H9 (cell line): ENCODE results near the gene CAMK2G. TPM values are rescaled to one million over a fixed set of nuclear protein-coding genes. Genes with fewer than 3 reads are reported as not detected.

Experiments used
- DNase-seq: peaks from one replicate; pipeline ENCODE4 v3.0.0-alpha.2; 2017
- H2AFZ ChIP-seq: one replicate; pipeline ENCODE4 v1.6.1; 2013; ENCODE audit warnings: mild to moderate bottlenecking, low read length, control low read depth, moderate library complexity
- H2AK5ac ChIP-seq: 2 replicates; pipeline ENCODE4 v1.6.1; 2013; ENCODE audit warnings: low read length, control low read depth, mixed read lengths; ENCODE audit not compliant: insufficient read length
- H2BK120ac ChIP-seq: one replicate; pipeline ENCODE4 v1.6.1; 2013; ENCODE audit warnings: low read depth, mild to moderate bottlenecking, low read length, control low read depth, inconsistent platforms; ENCODE audit not compliant: poor library complexity, severe bottlenecking
- H2BK12ac ChIP-seq: 2 replicates; pipeline ENCODE4 v1.6.1; 2013; ENCODE audit warnings: low read length, control low read depth, mixed read lengths, low read depth; ENCODE audit not compliant: insufficient read length
- H2BK15ac ChIP-seq: 2 replicates; pipeline ENCODE4 v1.6.1; 2013; ENCODE audit warnings: low read depth, low read length, control low read depth
- H2BK20ac ChIP-seq: one replicate; pipeline ENCODE4 v1.6.1; 2013; ENCODE audit warnings: low read depth, mild to moderate bottlenecking, low read length, control low read depth, inconsistent platforms; ENCODE audit not compliant: poor library complexity, severe bottlenecking
- H2BK5ac ChIP-seq: 2 replicates; pipeline ENCODE4 v1.6.1; 2013; ENCODE audit warnings: low read length, control low read depth, mixed read lengths; ENCODE audit not compliant: insufficient read length
- H3K14ac ChIP-seq: 2 replicates; pipeline ENCODE4 v1.6.1; 2013; ENCODE audit warnings: low read length, control low read depth; ENCODE audit not compliant: insufficient read depth
- H3K18ac ChIP-seq: 2 replicates; pipeline ENCODE4 v1.6.1; 2013; ENCODE audit warnings: low read depth, mild to moderate bottlenecking, mixed read lengths, low read length, control low read depth; ENCODE audit not compliant: insufficient read length
- H3K23ac ChIP-seq: 2 replicates; pipeline ENCODE4 v1.6.1; 2013; ENCODE audit warnings: low read length, control low read depth, mixed read lengths, low read depth; ENCODE audit not compliant: insufficient read length
- H3K23me2 ChIP-seq: 2 replicates; pipeline ENCODE4 v1.6.1; 2013; ENCODE audit warnings: low read depth, mild to moderate bottlenecking, mixed read lengths, low read length, control low read depth; ENCODE audit not compliant: insufficient read length, poor library complexity, severe bottlenecking
- H3K27ac ChIP-seq: 2 replicates; pipeline ENCODE4 v1.5.1; 2013; ENCODE audit warnings: low read length, control low read depth, mixed read lengths, low read depth; ENCODE audit not compliant: insufficient read length
- H3K27me3 ChIP-seq: 2 replicates; pipeline ENCODE4 v1.6.1; 2013; ENCODE audit warnings: low read length, control low read depth, inconsistent platforms; ENCODE audit not compliant: insufficient read depth
- H3K4ac ChIP-seq: 2 replicates; pipeline ENCODE4 v1.6.1; 2013; ENCODE audit warnings: low read depth, mild to moderate bottlenecking, control low read depth, inconsistent platforms, low read length, moderate library complexity
- H3K4me1 ChIP-seq: 2 replicates; pipeline ENCODE4 v1.6.1; 2013; ENCODE audit warnings: low read length, control low read depth, inconsistent platforms; ENCODE audit not compliant: insufficient read depth
- H3K4me2 ChIP-seq: 2 replicates; pipeline ENCODE4 v1.6.1; 2013; ENCODE audit warnings: low read length, control low read depth, mixed read lengths; ENCODE audit not compliant: insufficient read length, insufficient read depth
- H3K56ac ChIP-seq: 2 replicates; pipeline ENCODE4 v1.6.1; 2013; ENCODE audit warnings: low read depth, mild to moderate bottlenecking, mixed read lengths, low read length, control low read depth; ENCODE audit not compliant: insufficient read length
- H3K79me1 ChIP-seq: 2 replicates; pipeline ENCODE4 v1.6.1; 2013; ENCODE audit warnings: low read depth, mild to moderate bottlenecking, moderate library complexity, low read length, control low read depth, inconsistent platforms; ENCODE audit not compliant: insufficient read depth, poor library complexity, severe bottlenecking
- H3K79me2 ChIP-seq: 2 replicates; pipeline ENCODE4 v1.6.1; 2013; ENCODE audit warnings: low read length, control low read depth, inconsistent platforms; ENCODE audit not compliant: insufficient read depth
- H3K9ac ChIP-seq: 2 replicates; pipeline ENCODE4 v1.6.1; 2013; ENCODE audit warnings: low read length, control low read depth, mixed read lengths; ENCODE audit not compliant: insufficient read length; ENCODE audit errors: extremely low read depth
- H3K9me3 ChIP-seq: one replicate; pipeline ENCODE4 v1.6.1; 2013; ENCODE audit warnings: low read depth, low read length, inconsistent platforms; ENCODE audit not compliant: control insufficient read depth
- H3T11ph ChIP-seq: one replicate; pipeline ENCODE4 v1.6.1; 2013; ENCODE audit warnings: mild to moderate bottlenecking, low read length, control low read depth, inconsistent platforms
- H4K20me1 ChIP-seq: one replicate; pipeline ENCODE4 v1.6.1; 2013; ENCODE audit not compliant: control insufficient read depth, insufficient read length, insufficient read depth
- H4K5ac ChIP-seq: 2 replicates; pipeline ENCODE4 v1.6.1; 2013; ENCODE audit warnings: low read depth, mild to moderate bottlenecking, mixed read lengths, low read length, control low read depth; ENCODE audit not compliant: insufficient read length
- H4K8ac ChIP-seq: replicated peaks from 2 replicates; pipeline ENCODE4 v1.6.1; 2013; ENCODE audit warnings: low read length, control low read depth, mixed read lengths, low read depth; ENCODE audit not compliant: insufficient read length
- H4K91ac ChIP-seq: 2 replicates; pipeline ENCODE4 v1.6.1; 2013; ENCODE audit warnings: low read depth, mild to moderate bottlenecking, moderate library complexity, mixed read lengths, low read length, control low read depth; ENCODE audit not compliant: insufficient read length
- H3K27ac Mint-ChIP-seq, 3 experiments: 2 replicates in 2 of 3; 3 replicates in 1 of 3; pipeline ENCODE4 v1.8.0; 2020 to 2021; ENCODE audit warnings: mixed read lengths in 3 of 3, mild to moderate bottlenecking in 1 of 3, moderate library complexity in 1 of 3
- H3K27me3 Mint-ChIP-seq: 2 replicates; pipeline ENCODE4 v1.8.0; 2021; ENCODE audit warnings: low read depth, mild to moderate bottlenecking, moderate library complexity, mixed read lengths
- H3K36me3 Mint-ChIP-seq, 3 experiments: 2 replicates in 2 of 3; 3 replicates in 1 of 3; pipeline ENCODE4 v1.8.0; 2020 to 2021; ENCODE audit warnings: low read depth in 3 of 3, mixed read lengths in 3 of 3; ENCODE audit not compliant: insufficient read depth in 1 of 3
- H3K4me1 Mint-ChIP-seq, 2 experiments: 2 replicates each; pipeline ENCODE4 v1.8.0; 2020; ENCODE audit warnings: mixed read lengths in 2 of 2
- H3K4me3 Mint-ChIP-seq, 2 experiments: 2 replicates in 1 of 2; 3 replicates in 1 of 2; pipeline ENCODE4 v1.8.0; 2020 to 2021; ENCODE audit warnings: mild to moderate bottlenecking in 2 of 2, mixed read lengths in 2 of 2, moderate library complexity in 1 of 2
- H3K9me3 Mint-ChIP-seq, 2 experiments: 2 replicates in 1 of 2; 3 replicates in 1 of 2; pipeline ENCODE4 v1.8.0; 2020; ENCODE audit warnings: mild to moderate bottlenecking in 2 of 2, mixed read lengths in 2 of 2, moderate library complexity in 1 of 2
- CTCF ChIP-seq: fragments of 200-600 bp; sonication (generic); conservative IDR thresholded peaks from 3 replicates; pipeline ENCODE4 v1.8.0; 2021; ENCODE audit warnings: antibody characterized with exemption, mild to moderate bottlenecking
- total RNA-seq: library from RNA; stranded (reverse); gene quantifications from 2 replicates; pipeline ENCODE4 v1.2.1, GENCODE V29; 2021

Gene CAMK2G
- total RNA-seq, 1 experiment from 2014 or later: 31.8 TPM

GRCh38 chr10:73803680-73804286 lies 70.6 kb downstream of the CAMK2G start:
- Histone ChIP-seq H2AFZ (no peak overlapping the region), H4K91ac (no peak overlapping the region), H3K79me2 (no peaks in the 10 kb centered on the region), H2BK15ac (no peak overlapping the region), H4K5ac (no peak overlapping the region), H3K23me2 (no peaks in the 10 kb centered on the region), H4K8ac (no peak overlapping the region), H2BK20ac (no peak overlapping the region), H3K4me2 (no peak overlapping the region), H4K20me1 (no peaks in the 10 kb centered on the region), H2BK120ac (no peak overlapping the region), H3K9me3 (no peaks in the 10 kb centered on the region), H2BK12ac (no peak overlapping the region), H3K14ac (no peak overlapping the region), H3K4me1 (no peaks in the 10 kb centered on the region), H3K9ac (no peak overlapping the region), H2BK5ac (no peak overlapping the region), H3K23ac (no peak overlapping the region), H3K79me1 (no peaks in the 10 kb centered on the region), H3K56ac (no peak overlapping the region), H3K18ac (no peak overlapping the region), H3T11ph (no peak overlapping the region), H2AK5ac (no peak overlapping the region), H3K27ac (no peak overlapping the region), H3K27me3 (no peaks in the 10 kb centered on the region), H3K4ac (no peak overlapping the region)
- no peaks in the 10 kb centered on the region for H3K27me3 Mint-ChIP-seq
- H3K4me1 Mint-ChIP-seq: no peaks in the 10 kb centered on the region
- peaks cover 16 to 66% (median 61%) of the 10 kb centered on the region in 3 experiments; a peak in 6 of 7 replicates for H3K36me3 Mint-ChIP-seq
- peak overlapping the region in 1 of 3 experiments; percentile 59; a peak in 1 of 7 replicates for H3K27ac Mint-ChIP-seq
- no peak for TF ChIP-seq CTCF
- H3K9me3 Mint-ChIP-seq: no peaks in the 10 kb centered on the region
- no peak for DNase-seq
- no peak overlapping the region for H3K4me3 Mint-ChIP-seq
